Stimulated activated naive CD4-positive, alpha-beta T cell (primary cell): ENCODE measurements around the gene CRHR1.

Source experiments
- DNase-seq, 6 experiments: peaks; one replicate each; lab custom pipeline; 2025; lab: John Stamatoyannopoulos, UW

Gene CRHR1

GRCh38 chr17:45823598-45823997, 39.5 kb downstream of the CRHR1 start:
- peak in 1 of 6 experiments; percentile 17 for DNase-seq

DNA sequence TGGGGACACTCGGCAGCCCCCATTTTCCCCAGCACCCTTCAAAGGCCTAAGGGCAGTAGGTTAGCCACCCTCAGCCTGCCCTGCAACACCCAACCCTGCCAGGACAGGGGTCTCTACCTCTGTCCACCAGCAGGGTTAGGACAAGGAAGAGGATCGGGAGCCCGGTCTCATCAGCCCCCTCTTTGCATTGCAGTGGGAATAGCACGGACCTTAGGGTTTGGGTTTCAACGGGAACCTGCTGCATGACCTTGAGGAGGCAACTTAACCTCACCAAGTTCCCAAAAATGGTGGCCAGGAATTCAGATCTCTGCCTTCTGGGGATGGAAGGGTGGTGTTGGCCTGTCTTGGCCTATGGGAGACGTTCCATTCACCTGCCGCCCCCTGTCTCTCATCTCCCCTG, 40.4 kb downstream of the CRHR1 start:
- no peak for DNase-seq

DNA sequence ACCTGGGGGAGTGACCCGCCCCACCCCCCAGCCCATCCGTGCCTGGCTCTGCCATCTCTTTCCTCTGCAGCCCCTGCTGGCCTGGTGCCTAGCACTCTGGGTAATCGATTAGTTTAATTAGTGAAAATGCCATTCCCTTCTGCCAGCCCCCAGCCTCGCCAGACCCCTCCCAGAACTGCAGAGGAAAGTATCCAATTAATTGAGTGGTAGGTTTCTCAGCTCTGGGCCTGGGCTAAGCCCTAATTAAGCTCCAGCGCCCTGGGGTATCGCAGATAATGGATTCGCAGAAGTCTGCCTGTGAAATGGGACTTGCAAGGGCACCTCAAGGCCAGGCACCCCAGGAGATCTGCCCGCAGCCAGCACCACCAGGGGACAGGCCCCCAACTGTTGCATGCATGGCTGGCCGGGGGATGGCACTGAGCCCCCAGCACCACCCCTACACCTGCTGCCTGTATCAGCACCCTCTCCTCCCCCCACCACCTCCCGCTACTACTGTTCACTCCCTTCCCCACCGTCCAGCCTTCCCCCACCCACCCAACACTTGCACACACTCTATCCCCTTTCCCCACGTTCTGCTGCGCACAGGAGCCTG, 40.9 kb downstream of the CRHR1 start:
- no peak for DNase-seq

DNA sequence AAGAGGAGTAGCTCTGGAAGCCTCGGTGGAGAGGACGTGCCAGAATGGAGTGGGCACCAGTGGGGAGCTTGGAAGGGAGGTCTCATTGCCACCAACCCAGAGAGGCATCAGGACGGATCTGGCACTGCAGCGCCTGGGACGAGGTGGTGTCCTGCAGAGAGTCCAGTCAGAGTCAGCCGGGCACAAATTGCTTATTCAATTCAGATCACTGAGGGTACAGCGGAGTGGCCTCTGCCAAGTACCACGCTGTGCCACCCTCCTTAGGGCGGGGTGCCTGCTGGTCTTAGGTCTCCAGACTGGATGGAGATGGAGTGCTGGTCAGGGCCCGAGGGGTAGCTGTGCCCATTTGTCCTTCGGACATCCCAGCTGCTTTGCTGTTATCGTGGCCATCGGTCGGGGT, 41.7 kb downstream of the CRHR1 start:
- DNase-seq: no peak

- DNase-seq: no peak
These were observed 42.9 kb downstream of the CRHR1 start for GRCh38 chr17:45826919-45827588.

GRCh38 chr17:45828171-45828570, 44.1 kb downstream of the CRHR1 start:
- no peak for DNase-seq

DNA sequence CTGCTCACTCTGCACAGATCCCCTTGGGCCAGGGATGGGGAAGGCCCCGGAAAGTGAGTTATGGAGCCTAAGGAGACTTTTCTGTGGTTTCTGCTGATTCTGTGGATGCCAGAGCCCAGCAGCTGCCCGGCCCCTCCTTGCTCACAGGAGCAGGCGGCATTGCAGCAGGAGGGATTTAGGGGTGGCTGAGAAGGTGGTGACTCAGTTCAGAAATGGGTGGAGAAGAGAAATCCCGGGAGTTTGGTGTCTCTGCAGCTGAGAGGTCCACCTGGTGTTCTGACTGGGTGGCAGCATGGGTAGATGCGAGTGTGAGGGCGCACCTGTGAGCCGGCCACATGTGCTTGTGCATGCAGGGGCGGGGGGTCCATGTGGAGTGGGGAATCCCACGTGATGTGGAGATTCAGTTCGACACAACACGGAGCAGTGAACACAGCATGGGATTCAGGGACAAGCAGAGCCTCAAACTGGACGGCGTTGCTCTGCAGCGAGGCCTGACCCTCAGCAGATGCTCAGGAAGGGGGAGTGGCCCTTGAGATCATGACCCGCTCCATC, 44.5 kb downstream of the CRHR1 start:
- DNase-seq: no peak

DNA sequence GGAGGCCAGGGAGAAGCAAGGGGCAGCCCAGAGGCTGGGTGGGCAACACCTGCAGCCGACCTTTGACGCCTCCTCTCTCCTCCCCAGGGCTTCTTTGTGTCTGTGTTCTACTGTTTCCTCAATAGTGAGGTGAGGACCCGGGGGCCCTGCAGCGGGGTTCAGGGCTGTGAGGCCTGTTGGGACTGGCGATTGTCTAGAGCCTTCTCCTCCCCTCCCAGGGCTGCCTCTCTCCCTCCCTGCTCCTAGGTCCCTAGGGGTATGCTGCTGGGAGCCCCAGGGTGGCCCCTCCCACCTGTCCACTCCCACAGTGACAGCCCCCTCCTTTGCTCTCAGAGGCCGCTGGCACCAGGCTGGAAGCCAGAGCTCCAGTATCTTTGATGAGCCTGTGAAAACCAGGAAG, 49.8 kb downstream of the CRHR1 start:
- DNase-seq: no peak

GRCh38 chr17:45834471-45835396, 50.6 kb downstream of the CRHR1 start:
- no peak for DNase-seq

DNA sequence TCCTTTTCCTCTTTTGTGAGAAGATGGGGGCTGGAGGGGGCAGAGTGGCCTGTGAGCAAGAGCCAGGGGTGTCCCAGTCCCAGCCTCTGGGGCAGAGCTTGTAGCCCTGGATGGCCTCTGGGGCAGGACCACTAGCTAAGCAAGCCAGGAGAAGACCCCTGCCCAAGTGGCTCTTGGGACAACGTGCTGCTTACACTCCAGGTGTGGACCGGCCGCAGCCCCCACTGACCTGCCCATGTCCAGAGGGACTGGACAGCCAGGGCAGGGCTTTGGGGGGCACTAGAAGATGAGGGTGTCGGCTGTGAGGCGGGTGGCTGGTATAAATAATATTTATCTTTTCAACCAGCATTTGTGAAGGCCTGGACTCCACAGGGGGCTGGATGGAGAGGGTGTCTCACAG, 51.4 kb downstream of the CRHR1 start:
- DNase-seq: no peak

GRCh38 chr17:45836047-45837044, 52.2 kb downstream of the CRHR1 start:
- no peak for DNase-seq

GRCh38 chr17:45837187-45837586, 53.1 kb downstream of the CRHR1 start:
- no peak for DNase-seq

- DNase-seq: no peak
These were observed 53.5 kb downstream of the CRHR1 start for GRCh38 chr17:45837603-45838002.

DNA sequence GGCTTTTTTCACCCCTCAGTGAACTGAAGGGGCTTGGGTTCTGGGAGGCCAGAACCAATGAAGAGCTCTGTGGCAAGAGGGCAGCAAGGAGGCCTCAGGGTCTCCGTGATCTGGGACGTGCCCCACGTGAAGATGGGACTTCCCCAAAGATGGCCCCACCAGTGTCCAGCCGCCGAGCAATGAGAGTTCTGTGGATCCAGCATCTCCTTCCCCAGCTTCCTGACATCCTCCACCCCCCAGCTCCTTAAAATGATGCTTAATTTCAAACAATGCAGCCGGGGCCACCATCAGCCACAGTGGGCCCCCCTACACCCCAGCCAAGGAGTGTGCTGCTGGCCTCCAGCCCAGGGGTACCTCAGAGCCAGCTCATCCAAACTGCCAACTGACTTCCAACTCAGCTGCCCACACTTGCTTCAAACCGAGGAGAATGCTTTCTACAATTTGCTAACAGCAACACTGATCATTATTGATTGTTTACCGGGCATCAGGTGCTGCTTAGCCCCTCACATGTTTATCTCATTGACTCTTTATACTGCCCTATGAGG, 54.7 kb downstream of the CRHR1 start:
- DNase-seq: no peak

GRCh38 chr17:45839442-45839841, 55.3 kb downstream of the CRHR1 start:
- DNase-seq: no peak

- no peak for DNase-seq
These were observed 57.1 kb downstream of the CRHR1 start for GRCh38 chr17:45841186-45841585.

- no peak for DNase-seq
These were observed 57.9 kb downstream of the CRHR1 start for GRCh38 chr17:45841883-45842525.

DNA sequence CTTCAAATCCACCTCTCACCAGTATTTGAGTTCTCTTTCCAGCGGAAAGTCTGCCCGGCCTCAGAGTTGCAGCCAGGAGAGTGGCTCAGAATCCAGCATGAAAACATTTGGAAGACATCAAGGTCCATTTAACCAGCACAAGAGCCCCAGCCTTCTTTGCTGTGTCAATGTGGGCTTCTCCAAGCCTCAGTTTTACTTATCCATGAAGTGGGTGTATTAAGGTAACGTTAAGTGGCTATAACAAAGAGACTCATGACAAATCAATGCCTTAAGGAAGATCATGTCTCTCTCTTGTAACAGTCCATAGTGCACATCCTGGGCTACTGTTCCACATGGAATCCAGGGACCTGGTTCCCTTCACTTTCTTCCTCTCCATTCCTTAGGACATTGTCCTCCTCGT, 59.6 kb downstream of the CRHR1 start:
- DNase-seq: no peak

- no peak for DNase-seq
These were observed 60.7 kb downstream of the CRHR1 start, which contains the start of gene SPPL2C for GRCh38 chr17:45844695-45845375. Gene SPPL2C (plus strand): TSS chr17:45844881. CDS start chr17:45844907, 26 bp downstream.
